Astrocyte (in vitro differentiated cells and primary cell): ENCODE measurements around the gene PLXDC1. TPM values are rescaled to one million over a fixed set of nuclear protein-coding genes. Genes with fewer than 3 reads are reported as not detected.

Source experiments
- DNase-seq: peaks from one replicate; pipeline ENCODE4 v3.0.0-alpha.2; 2010; ENCODE audit warnings: low read depth
- FAIRE-seq: peaks from 2 replicates; lab custom pipeline; 2011; peaks lifted over from hg19 to GRCh38; lab: Jason Lieb, UNC
- H2AFZ ChIP-seq: 2 replicates; pipeline ENCODE4 v1.6.0; 2012; ENCODE audit warnings: low read depth, low read length, inconsistent platforms
- H3K27ac ChIP-seq: 2 replicates; pipeline ENCODE4 v1.5.1; 2011; ENCODE audit warnings: low read depth, low read length, inconsistent platforms
- H3K27me3 ChIP-seq: 2 replicates; pipeline ENCODE4 v1.6.0; 2011; ENCODE audit warnings: low read length, inconsistent platforms; ENCODE audit not compliant: insufficient read depth
- H3K36me3 ChIP-seq: 2 replicates; pipeline ENCODE4 v1.5.1; 2011; ENCODE audit warnings: low read length, inconsistent platforms; ENCODE audit not compliant: insufficient read depth
- H3K4me1 ChIP-seq: 2 replicates; pipeline ENCODE4 v1.5.1; 2011; ENCODE audit warnings: low read length, inconsistent platforms; ENCODE audit not compliant: insufficient read depth
- H3K4me2 ChIP-seq: 2 replicates; pipeline ENCODE4 v1.6.0; 2012; ENCODE audit warnings: low read length, inconsistent platforms
- H3K4me3 ChIP-seq: 2 replicates; pipeline ENCODE4 v1.5.1; 2011; ENCODE audit warnings: low read depth, mild to moderate bottlenecking, low read length, inconsistent platforms; ENCODE audit not compliant: insufficient read depth
- H3K79me2 ChIP-seq: 2 replicates; pipeline ENCODE4 v1.6.0; 2012; ENCODE audit warnings: mild to moderate bottlenecking, low read length, inconsistent platforms; ENCODE audit not compliant: insufficient read depth
- H3K9ac ChIP-seq: 2 replicates; pipeline ENCODE4 v1.6.0; 2012; ENCODE audit warnings: mild to moderate bottlenecking, low read length, inconsistent platforms
- H3K9me3 ChIP-seq: 2 replicates; pipeline ENCODE4 v1.5.1; 2012; ENCODE audit warnings: low read depth, mild to moderate bottlenecking, low read length, inconsistent platforms; ENCODE audit not compliant: insufficient read depth
- H4K20me1 ChIP-seq: 2 replicates; pipeline ENCODE4 v1.6.0; 2012; ENCODE audit warnings: low read length, inconsistent platforms; ENCODE audit not compliant: insufficient read depth
- H3K27ac Mint-ChIP-seq: one replicate; pipeline ENCODE4 v1.8.0; 2021; ENCODE audit warnings: mild to moderate bottlenecking, mixed read lengths; ENCODE audit not compliant: unreplicated experiment
- H3K27me3 Mint-ChIP-seq: one replicate; pipeline ENCODE4 v1.8.0; 2021; ENCODE audit warnings: low read depth, mixed read lengths; ENCODE audit not compliant: unreplicated experiment
- H3K36me3 Mint-ChIP-seq: one replicate; pipeline ENCODE4 v1.8.0; 2021; ENCODE audit warnings: low read depth, mixed read lengths; ENCODE audit not compliant: unreplicated experiment
- H3K4me1 Mint-ChIP-seq: one replicate; pipeline ENCODE4 v1.8.0; 2021; ENCODE audit warnings: low read depth, mixed read lengths; ENCODE audit not compliant: unreplicated experiment
- H3K4me3 Mint-ChIP-seq: one replicate; pipeline ENCODE4 v1.8.0; 2021; ENCODE audit warnings: mild to moderate bottlenecking, moderate library complexity, mixed read lengths; ENCODE audit not compliant: unreplicated experiment
- H3K9me3 Mint-ChIP-seq: one replicate; pipeline ENCODE4 v1.8.0; 2021; ENCODE audit warnings: mild to moderate bottlenecking, mixed read lengths; ENCODE audit not compliant: unreplicated experiment
- CTCF ChIP-seq: IDR thresholded peaks from 2 replicates; pipeline ENCODE4 v1.5.1; 2011; ENCODE audit warnings: low read depth, mild to moderate bottlenecking, inconsistent platforms, low read length, moderate library complexity; ENCODE audit not compliant: insufficient read depth
- EZH2 ChIP-seq: IDR thresholded peaks from 2 replicates; pipeline ENCODE4 v1.6.1; 2012; ENCODE audit warnings: mild to moderate bottlenecking, low read length, inconsistent platforms; ENCODE audit not compliant: insufficient read depth
- total RNA-seq: library from RNA; stranded (reverse); gene quantifications from 2 replicates; pipeline ENCODE4 v1.2.1, GENCODE V29; 2021

Gene PLXDC1
- total RNA-seq, 1 donor from 2014 or later, result 8.9 TPM

- H3K27me3 ChIP-seq, result peaks cover 2% of the 10 kb centered on the region
- H3K27ac Mint-ChIP-seq, result no peak overlapping the region
- H3K9ac ChIP-seq, result no peak overlapping the region
- peaks cover 7% of the 10 kb centered on the region for H3K4me1 ChIP-seq
- H3K4me2 ChIP-seq, result no peak overlapping the region
- no peak overlapping the region for H3K4me3 ChIP-seq
- no peaks in the 10 kb centered on the region for H3K9me3 ChIP-seq
- TF ChIP-seq EZH2, result no peak
- no peak for TF ChIP-seq CTCF
- H3K4me1 Mint-ChIP-seq, result no peaks in the 10 kb centered on the region
- no peak for DNase-seq
- FAIRE-seq, result no peak
- no peak overlapping the region for H3K4me3 Mint-ChIP-seq
- no peaks in the 10 kb centered on the region for H3K36me3 ChIP-seq
- no peaks in the 10 kb centered on the region for H4K20me1 ChIP-seq
- H2AFZ ChIP-seq, result no peak overlapping the region
- no peaks in the 10 kb centered on the region for H3K27me3 Mint-ChIP-seq
- no peaks in the 10 kb centered on the region for H3K9me3 Mint-ChIP-seq
- no peaks in the 10 kb centered on the region for H3K79me2 ChIP-seq
- no peaks in the 10 kb centered on the region for H3K36me3 Mint-ChIP-seq
- H3K27ac ChIP-seq, result no peak overlapping the region
Measured at GRCh38 chr17:39018267-39019134, 132.9 kb downstream of the PLXDC1 start.

- no peaks in the 10 kb centered on the region for H4K20me1 ChIP-seq
- Mint-ChIP-seq H3K36me3 (no peaks in the 10 kb centered on the region), H3K27ac (no peak overlapping the region), H3K4me1 (no peaks in the 10 kb centered on the region), H3K4me3 (no peak overlapping the region), H3K27me3 (no peaks in the 10 kb centered on the region), H3K9me3 (no peaks in the 10 kb centered on the region)
- DNase-seq (no peak), FAIRE-seq (no peak)
- H3K9ac ChIP-seq, result no peak overlapping the region
- H3K27me3 ChIP-seq, result peaks cover 2% of the 10 kb centered on the region
- H3K9me3 ChIP-seq, result no peaks in the 10 kb centered on the region
- H2AFZ ChIP-seq, result no peak overlapping the region
- no peaks in the 10 kb centered on the region for H3K36me3 ChIP-seq
- no peak overlapping the region for H3K27ac ChIP-seq
- no peak overlapping the region for H3K4me2 ChIP-seq
- H3K79me2 ChIP-seq, result no peaks in the 10 kb centered on the region
- TF ChIP-seq EZH2, result no peak
- TF ChIP-seq CTCF, result no peak
- no peak overlapping the region for H3K4me3 ChIP-seq
- peaks cover 7% of the 10 kb centered on the region for H3K4me1 ChIP-seq
Measured at GRCh38 chr17:39016193-39017153, 135.0 kb downstream of the PLXDC1 start.
